Urinary bladder (tissue), 4 donors: ENCODE data around the gene GLMN. TPM values are rescaled to one million over a fixed set of nuclear protein-coding genes. Genes with fewer than 3 reads are reported as not detected.
"Not testable (repeated sequence)": the region's sequence is repeated elsewhere in the genome, so short reads cannot be mapped to it uniquely, and the experiment has no call there.

ENCODE experiments used
- DNase-seq: peaks from one replicate; pipeline ENCODE4 v3.0.0-alpha.2; 2015; ENCODE audit errors: extremely low spot score
- H3K27ac ChIP-seq: one replicate; pipeline ENCODE4 v1.5.1; 2013; ENCODE audit warnings: low read depth, mild to moderate bottlenecking, moderate library complexity
- H3K36me3 ChIP-seq: one replicate; pipeline ENCODE4 v1.6.1; 2013; ENCODE audit warnings: mild to moderate bottlenecking, moderate library complexity; ENCODE audit not compliant: insufficient read depth
- H3K4me1 ChIP-seq: one replicate; pipeline ENCODE4 v1.6.1; 2013; ENCODE audit warnings: mild to moderate bottlenecking, moderate library complexity; ENCODE audit not compliant: insufficient read depth
- H3K4me3 ChIP-seq: one replicate; pipeline ENCODE4 v1.5.1; 2013; ENCODE audit warnings: low read depth, low read length
- WGBS: extraction: QIAGEN DNeasy Blood & Tissue Kit; methylation state at CpG from one replicate; pipeline ENCODE4 v1.1.7; 2013; 5-methylcytosine and 5-hydroxymethylcytosine counted together
- polyA plus RNA-seq: library from polyadenylated mRNA; stranded (reverse); fragments of 200-250 nt; gene quantifications from one replicate; pipeline ENCODE4 v1.2.3, GENCODE V29; 2013
- total RNA-seq: library from RNA; depleted of rRNA; stranded (reverse); fragments of >200 nt; gene quantifications from one replicate; pipeline ENCODE4 v1.2.3, GENCODE V29; 2014
- donor health status: healthy with polysubstance abuse.
- donor health status: healthy.

The GLMN gene
- total and polyA plus RNA-seq, 2 donors: 5.7 to 31.0 TPM

- no peak for DNase-seq
- WGBS: 96% methylated on average over 3 of the region's 3 CpGs
- no peaks in the 10 kb centered on the region for H3K4me1 ChIP-seq
- H3K4me3 ChIP-seq: no peak overlapping the region
- H3K36me3 ChIP-seq: no peaks in the 10 kb centered on the region
- no peak overlapping the region for H3K27ac ChIP-seq
Measured at GRCh38 chr1:92276082-92276481, 22.7 kb downstream of the GLMN start.

- Histone ChIP-seq H3K4me3 (no peak overlapping the region), H3K4me1 (no peaks in the 10 kb centered on the region), H3K36me3 (peaks cover 3% of the 10 kb centered on the region), H3K27ac (no peak overlapping the region)
- no peak for DNase-seq
- WGBS: 97% methylated on average over 1 of the region's 1 CpG
Measured at GRCh38 chr1:92274939-92275338, 23.8 kb downstream of the GLMN start.

GRCh38 chr1:92273039-92273438, 25.7 kb downstream of the GLMN start:
- no peak overlapping the region for H3K27ac ChIP-seq
- H3K4me1 ChIP-seq: no peaks in the 10 kb centered on the region
- H3K4me3 ChIP-seq: no peak overlapping the region
- DNase-seq: no peak
- WGBS: 85% methylated on average over 1 of the region's 1 CpG
- peaks cover 3% of the 10 kb centered on the region for H3K36me3 ChIP-seq

- no peak for DNase-seq
- no peaks in the 10 kb centered on the region for H3K4me1 ChIP-seq
- 77% methylated on average over 3 of the region's 3 CpGs for WGBS
- no peak overlapping the region for H3K27ac ChIP-seq
- no peaks in the 10 kb centered on the region for H3K36me3 ChIP-seq
- no peak overlapping the region for H3K4me3 ChIP-seq
Measured at GRCh38 chr1:92262516-92262915, 36.3 kb downstream of the GLMN start.

GRCh38 chr1:92259350-92259749, 39.4 kb downstream of the GLMN start:
- Histone ChIP-seq H3K4me3 (no peak overlapping the region), H3K36me3 (no peaks in the 10 kb centered on the region), H3K4me1 (no peaks in the 10 kb centered on the region), H3K27ac (no peak overlapping the region)
- 99% methylated on average over 1 of the region's 1 CpG for WGBS
- no peak for DNase-seq

GRCh38 chr1:92254714-92255113, 44.1 kb downstream of the GLMN start:
- H3K27ac ChIP-seq, DNase-seq, H3K36me3 ChIP-seq, H3K4me1 ChIP-seq, H3K4me3 ChIP-seq: not testable (repeated sequence)
- WGBS: 79% methylated on average over 3 of the region's 3 CpGs

- no peak for DNase-seq
- WGBS: 96% methylated on average over 1 of the region's 1 CpG
- Histone ChIP-seq H3K4me3 (no peak overlapping the region), H3K27ac (no peak overlapping the region), H3K4me1 (no peaks in the 10 kb centered on the region), H3K36me3 (no peaks in the 10 kb centered on the region)
Measured at GRCh38 chr1:92244376-92244775, 54.4 kb downstream of the GLMN start.

- Histone ChIP-seq H3K36me3 (no peaks in the 10 kb centered on the region), H3K27ac (no peak overlapping the region), H3K4me1 (no peaks in the 10 kb centered on the region), H3K4me3 (no peak overlapping the region)
- 81% methylated on average over 2 of the region's 2 CpGs for WGBS
- no peak for DNase-seq
Measured at GRCh38 chr1:92240034-92240433, 58.8 kb downstream of the GLMN start.

GRCh38 chr1:92230736-92231135, 68.1 kb downstream of the GLMN start:
- no peak for DNase-seq
- Histone ChIP-seq H3K4me3 (no peak overlapping the region), H3K36me3 (no peaks in the 10 kb centered on the region), H3K27ac (no peak overlapping the region), H3K4me1 (no peaks in the 10 kb centered on the region)
- WGBS: 88% methylated on average over 1 of the region's 1 CpG

- no peak overlapping the region for H3K4me3 ChIP-seq
- WGBS: 37% methylated on average over 3 of the region's 3 CpGs
- no peaks in the 10 kb centered on the region for H3K4me1 ChIP-seq
- H3K27ac ChIP-seq: no peak overlapping the region
- no peaks in the 10 kb centered on the region for H3K36me3 ChIP-seq
- no peak for DNase-seq
Measured at GRCh38 chr1:92228401-92228800, 70.4 kb downstream of the GLMN start.

GRCh38 chr1:92219028-92219427, 79.8 kb downstream of the GLMN start:
- no peaks in the 10 kb centered on the region for H3K36me3 ChIP-seq
- DNase-seq: no peak

GRCh38 chr1:92218559-92218958, 80.2 kb downstream of the GLMN start:
- no peaks in the 10 kb centered on the region for H3K4me1 ChIP-seq
- no peaks in the 10 kb centered on the region for H3K36me3 ChIP-seq
- WGBS: 78% methylated on average over 14 of the region's 14 CpGs
- H3K4me3 ChIP-seq: no peak overlapping the region
- H3K27ac ChIP-seq: no peak overlapping the region
- DNase-seq: no peak

More at GRCh38 chr1:92219028-92219427, 79.8 kb downstream of the GLMN start:
- Histone ChIP-seq H3K4me3 (no peak overlapping the region), H3K27ac (no peak overlapping the region), H3K4me1 (no peaks in the 10 kb centered on the region)

GRCh38 chr1:92217721-92218120, 81.1 kb downstream of the GLMN start, which contains the start of gene C1orf146:
Gene C1orf146 (plus strand): TSS chr1:92217915. CDS start chr1:92231421, 13,506 bp downstream.
- no peaks in the 10 kb centered on the region for H3K36me3 ChIP-seq
- no peak within 1 kb of the TSS for H3K27ac ChIP-seq
- no peak for DNase-seq
- no peaks in the 10 kb centered on the region for H3K4me1 ChIP-seq
- WGBS: 95% methylated on average over 27 of the region's 27 CpGs
- H3K4me3 ChIP-seq: no peak within 1 kb of the TSS

- Histone ChIP-seq H3K4me3 (no peak overlapping the region), H3K36me3 (no peaks in the 10 kb centered on the region), H3K27ac (no peak overlapping the region), H3K4me1 (no peaks in the 10 kb centered on the region)
- no peak for DNase-seq
- WGBS: 84% methylated on average over 2 of the region's 2 CpGs
Measured at GRCh38 chr1:92211166-92211565, 87.6 kb downstream of the GLMN start.

GRCh38 chr1:92210701-92211100, 88.1 kb downstream of the GLMN start:
- H3K36me3 ChIP-seq: no peaks in the 10 kb centered on the region
- no peak overlapping the region for H3K27ac ChIP-seq
- no peak for DNase-seq
- H3K4me3 ChIP-seq: no peak overlapping the region
- no peaks in the 10 kb centered on the region for H3K4me1 ChIP-seq
- WGBS: 66% methylated on average over 2 of the region's 2 CpGs
